ENCODE results near the gene ATP9B.

ATP9B gene

DNA sequence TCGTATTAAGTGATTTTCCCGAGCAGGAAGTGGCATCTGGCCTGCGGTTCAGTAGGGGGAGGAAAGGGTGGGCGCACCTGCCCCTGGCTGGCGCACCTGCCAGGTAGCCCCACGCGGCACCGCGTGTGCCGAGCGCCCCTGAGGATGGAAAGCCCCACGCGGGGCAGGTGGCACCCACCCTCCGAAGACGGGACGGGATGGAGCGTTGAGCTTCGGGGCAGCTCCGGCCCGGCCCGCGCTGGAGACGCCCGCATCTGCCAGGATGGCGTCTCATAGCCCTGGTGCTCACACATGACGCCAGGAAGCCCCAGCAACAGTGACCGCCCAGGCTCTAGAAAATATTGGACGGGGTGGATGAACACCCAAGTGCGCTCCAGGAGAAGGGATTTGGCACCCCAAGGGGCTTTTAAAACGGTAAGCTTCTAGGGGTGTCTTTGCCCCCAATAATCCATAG, 324.0 kb downstream of the ATP9B start:
- Mint-ChIP-seq H3K27me3 (peaks cover 64% of the 10 kb centered on the region), H3K9me3 (no peaks in the 10 kb centered on the region), H3K27ac (no peak overlapping the region), H3K36me3 (no peaks in the 10 kb centered on the region), H3K4me1 (peaks cover 35% of the 10 kb centered on the region), H3K4me3 (peak overlapping the region; percentile 73)
- peak; percentile 38 for DNase-seq
- CTCF ChIA-PET: interaction anchor here (0.6 to 6.0 kb wide), 6 partner anchors 9 to 136 kb away, joined by 3 to 38 read pairs (median 4); no protein-coding TSS in a partner anchor

DNA sequence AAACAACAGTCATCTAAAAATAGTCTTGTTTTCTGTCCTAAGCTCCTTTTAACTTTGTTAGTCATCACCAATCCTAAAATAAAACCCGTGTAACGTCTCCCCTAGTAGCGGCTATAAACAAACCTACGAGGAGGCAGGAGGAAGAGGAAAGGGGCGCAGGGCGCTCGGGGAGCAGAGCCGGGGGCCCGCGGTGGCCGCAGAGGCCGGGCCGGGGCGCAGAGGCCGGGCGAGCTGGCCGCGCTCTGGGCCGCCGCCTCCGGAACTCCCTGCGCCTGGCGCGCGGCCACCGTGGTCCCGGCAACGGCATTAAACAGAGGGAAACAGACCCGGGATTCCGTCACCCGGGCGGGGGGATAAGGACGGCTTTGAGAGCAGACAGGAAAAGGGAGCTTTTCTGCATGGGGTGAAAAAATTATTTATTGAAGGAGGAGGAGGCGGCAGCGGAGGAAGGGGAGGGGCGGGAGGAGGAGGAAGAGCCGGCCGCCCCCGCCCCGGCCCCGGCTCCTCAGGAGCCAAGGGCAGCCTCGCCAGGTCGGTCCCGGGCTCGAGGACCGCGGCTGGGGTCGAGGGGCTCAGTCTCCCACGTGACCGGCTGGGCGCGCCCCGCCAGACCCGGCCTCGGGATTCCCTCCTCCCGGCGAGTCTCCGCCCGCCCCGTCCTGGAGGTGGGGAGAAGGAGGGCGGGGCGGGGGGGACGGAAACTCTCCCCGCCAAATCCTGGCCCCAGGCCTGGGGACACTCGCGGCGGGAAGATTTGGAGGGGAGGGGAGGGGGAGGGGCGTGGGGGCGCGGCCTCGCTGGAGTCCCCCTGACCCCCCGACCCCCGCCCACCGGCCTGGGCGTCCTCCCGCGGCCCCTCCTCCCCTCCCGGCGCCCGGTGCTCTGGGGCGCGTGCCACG, 324.7 kb downstream of the ATP9B start:
- H3K9me3 Mint-ChIP-seq: no peaks in the 10 kb centered on the region
- DNase-seq: peak; percentile 63
- H3K27ac Mint-ChIP-seq: no peak overlapping the region
- peaks cover 1% of the 10 kb centered on the region for H3K36me3 Mint-ChIP-seq
- H3K4me3 Mint-ChIP-seq: peak overlapping the region; percentile 73
- peaks cover 42% of the 10 kb centered on the region for H3K4me1 Mint-ChIP-seq
- peaks cover 57% of the 10 kb centered on the region for H3K27me3 Mint-ChIP-seq
- CTCF ChIA-PET: interaction anchor here (0.6 to 6.0 kb wide), 6 partner anchors 9 to 135 kb away, joined by 3 to 38 read pairs (median 4); no protein-coding TSS in a partner anchor

GRCh38 chr18:79394534-79395307, 325.5 kb downstream of the ATP9B start:
- H3K27ac Mint-ChIP-seq: no peak overlapping the region
- peak overlapping the region; percentile 72 for H3K4me3 Mint-ChIP-seq
- peaks cover 3% of the 10 kb centered on the region for H3K36me3 Mint-ChIP-seq
- peaks cover 52% of the 10 kb centered on the region for H3K27me3 Mint-ChIP-seq
- no peaks in the 10 kb centered on the region for H3K9me3 Mint-ChIP-seq
- H3K4me1 Mint-ChIP-seq: peaks cover 44% of the 10 kb centered on the region
- peak; percentile 60 for DNase-seq
- CTCF ChIA-PET: interaction anchor here (4.9 kb wide), 1 partner anchor 129 kb away, joined by 37 read pairs; no protein-coding TSS in a partner anchor

DNA sequence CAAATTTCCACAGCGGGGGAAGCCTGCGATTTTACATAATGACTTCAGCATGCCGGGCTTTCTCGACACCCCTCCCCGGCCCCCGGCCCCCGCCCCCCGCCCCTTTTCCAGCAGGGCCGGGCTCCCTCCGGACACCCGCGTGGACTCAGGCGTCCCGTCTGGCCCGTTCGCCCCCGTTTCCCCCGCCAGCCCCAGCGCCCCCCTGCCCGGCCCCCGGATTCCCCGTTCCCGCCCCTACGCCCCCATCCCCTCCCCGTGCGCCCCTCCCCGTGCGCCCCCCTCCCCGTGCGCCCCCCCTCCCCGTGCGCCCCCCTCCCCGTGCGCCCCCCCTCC, 326.1 kb downstream of the ATP9B start:
- peaks cover 3% of the 10 kb centered on the region for H3K36me3 Mint-ChIP-seq
- peaks cover 44% of the 10 kb centered on the region for H3K4me1 Mint-ChIP-seq
- no peaks in the 10 kb centered on the region for H3K9me3 Mint-ChIP-seq
- peaks cover 52% of the 10 kb centered on the region for H3K27me3 Mint-ChIP-seq
- H3K27ac Mint-ChIP-seq: no peak overlapping the region
- no peak for DNase-seq
- CTCF ChIA-PET: interaction anchor here (1.8 to 4.9 kb wide), 3 partner anchors 15 to 135 kb away, joined by 6 to 37 read pairs (median 22); no protein-coding TSS in a partner anchor
- peak overlapping the region; percentile 72 for H3K4me3 Mint-ChIP-seq

GRCh38 chr18:79395761-79396404, 326.7 kb downstream of the ATP9B start, which contains the start of gene NFATC1:
NFATC1 (plus strand) TSS chr18:79395930; CDS start chr18:79396225, 295 bp downstream.
- peak within 1 kb of the TSS; percentile 76 for H3K4me3 Mint-ChIP-seq
- H3K27ac Mint-ChIP-seq: peak within 1 kb of the TSS; percentile 14
- CTCF ChIA-PET: interaction anchor here (1.4 to 4.9 kb wide), 6 partner anchors 16 to 247 kb away, joined by 3 to 37 read pairs (median 14); no protein-coding TSS in a partner anchor
- DNase-seq: peak; percentile 73
- peaks cover 45% of the 10 kb centered on the region for H3K4me1 Mint-ChIP-seq
- no peaks in the 10 kb centered on the region for H3K9me3 Mint-ChIP-seq
- H3K27me3 Mint-ChIP-seq: peaks cover 52% of the 10 kb centered on the region
- H3K36me3 Mint-ChIP-seq: peaks cover 3% of the 10 kb centered on the region

DNA sequence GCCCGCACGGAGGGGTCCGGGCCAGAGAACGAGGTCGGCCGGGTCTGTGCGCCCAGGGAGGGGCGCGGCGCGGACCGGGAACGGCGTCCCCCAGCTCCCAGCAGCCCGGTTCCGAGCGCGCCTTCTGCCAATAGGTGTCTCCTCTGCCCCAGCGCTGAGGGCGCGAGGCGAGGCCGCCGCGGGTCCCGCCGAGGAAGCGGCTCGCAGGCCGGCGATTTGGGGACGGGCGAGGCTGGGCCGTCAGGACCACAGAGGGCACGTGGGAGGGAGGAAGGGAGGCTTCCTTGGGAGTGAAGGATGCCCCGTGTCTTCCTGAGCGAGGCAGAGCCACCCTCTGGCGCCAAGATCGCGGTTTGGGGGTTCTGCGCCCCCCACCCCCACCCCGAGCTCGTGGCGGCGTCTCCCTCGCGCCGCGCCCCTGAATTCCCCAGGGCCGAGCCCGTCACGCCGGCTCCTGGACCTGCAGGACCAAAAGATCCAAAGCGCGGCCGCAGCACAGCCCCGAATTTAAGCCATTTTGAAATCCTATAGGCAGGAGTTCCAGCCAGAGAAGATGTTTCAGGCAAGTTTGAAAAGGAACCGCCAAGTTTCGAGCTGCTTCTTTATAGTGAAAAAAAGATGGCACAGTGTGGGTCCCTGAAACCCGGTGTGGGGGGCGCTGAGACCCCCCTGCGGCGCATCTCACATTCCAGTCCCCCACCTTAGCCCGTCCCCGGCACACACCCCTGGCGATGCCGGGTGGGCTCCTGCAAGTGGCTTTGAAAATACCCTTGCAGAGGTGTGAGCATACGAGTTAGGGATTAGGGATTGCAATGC, 327.4 kb downstream of the ATP9B start:
- Mint-ChIP-seq H3K27me3 (peaks cover 44% of the 10 kb centered on the region), H3K4me1 (peaks cover 52% of the 10 kb centered on the region)
- CTCF ChIA-PET: interaction anchor here (1.4 to 4.9 kb wide), 6 partner anchors 16 to 247 kb away, joined by 3 to 37 read pairs (median 14); no protein-coding TSS in a partner anchor

DNA sequence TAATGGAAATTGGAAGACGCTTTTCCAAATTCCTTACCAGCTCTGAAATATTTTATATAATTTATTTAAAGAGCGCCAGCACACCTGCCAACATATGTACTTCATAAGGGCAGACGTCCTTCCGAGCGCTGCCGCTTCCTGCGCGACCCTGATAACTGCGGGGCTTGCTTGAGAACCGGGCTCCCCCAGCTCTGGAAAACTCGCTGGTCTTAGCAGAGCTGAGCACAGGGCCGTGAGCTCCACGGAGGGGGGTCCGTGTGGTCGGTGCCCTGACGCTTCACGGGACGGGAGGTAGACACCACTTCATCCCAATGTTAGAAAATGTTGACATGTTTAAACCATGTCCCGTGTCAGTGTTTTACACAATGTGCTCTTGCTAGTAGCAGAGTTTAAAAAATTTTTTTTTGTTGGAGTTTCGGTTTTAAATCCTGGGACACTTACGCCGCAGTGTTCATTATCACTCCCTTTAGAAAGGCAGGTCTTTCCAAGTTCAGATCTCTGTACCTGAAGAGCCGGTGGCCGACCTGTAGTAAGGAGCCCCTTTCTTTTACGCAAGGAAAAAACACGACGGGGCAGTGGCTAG, 328.1 kb downstream of the ATP9B start:
- Mint-ChIP-seq H3K36me3 (peaks cover 10% of the 10 kb centered on the region), H3K9me3 (no peaks in the 10 kb centered on the region), H3K27ac (no peak overlapping the region), H3K27me3 (peaks cover 38% of the 10 kb centered on the region), H3K4me1 (peaks cover 55% of the 10 kb centered on the region), H3K4me3 (peak overlapping the region; percentile 21)
- DNase-seq: no peak
- CTCF ChIA-PET: interaction anchor here (1.4 to 4.9 kb wide), 5 partner anchors 17 to 246 kb away, joined by 5 to 37 read pairs (median 22); no protein-coding TSS in a partner anchor

More for the DNA sequence above, 327.4 kb downstream of the ATP9B start:
- H3K36me3 Mint-ChIP-seq: peaks cover 10% of the 10 kb centered on the region
- H3K27ac Mint-ChIP-seq: no peak overlapping the region
- peak overlapping the region; percentile 68 for H3K4me3 Mint-ChIP-seq
- DNase-seq: peak; percentile 66
- H3K9me3 Mint-ChIP-seq: no peaks in the 10 kb centered on the region

DNA sequence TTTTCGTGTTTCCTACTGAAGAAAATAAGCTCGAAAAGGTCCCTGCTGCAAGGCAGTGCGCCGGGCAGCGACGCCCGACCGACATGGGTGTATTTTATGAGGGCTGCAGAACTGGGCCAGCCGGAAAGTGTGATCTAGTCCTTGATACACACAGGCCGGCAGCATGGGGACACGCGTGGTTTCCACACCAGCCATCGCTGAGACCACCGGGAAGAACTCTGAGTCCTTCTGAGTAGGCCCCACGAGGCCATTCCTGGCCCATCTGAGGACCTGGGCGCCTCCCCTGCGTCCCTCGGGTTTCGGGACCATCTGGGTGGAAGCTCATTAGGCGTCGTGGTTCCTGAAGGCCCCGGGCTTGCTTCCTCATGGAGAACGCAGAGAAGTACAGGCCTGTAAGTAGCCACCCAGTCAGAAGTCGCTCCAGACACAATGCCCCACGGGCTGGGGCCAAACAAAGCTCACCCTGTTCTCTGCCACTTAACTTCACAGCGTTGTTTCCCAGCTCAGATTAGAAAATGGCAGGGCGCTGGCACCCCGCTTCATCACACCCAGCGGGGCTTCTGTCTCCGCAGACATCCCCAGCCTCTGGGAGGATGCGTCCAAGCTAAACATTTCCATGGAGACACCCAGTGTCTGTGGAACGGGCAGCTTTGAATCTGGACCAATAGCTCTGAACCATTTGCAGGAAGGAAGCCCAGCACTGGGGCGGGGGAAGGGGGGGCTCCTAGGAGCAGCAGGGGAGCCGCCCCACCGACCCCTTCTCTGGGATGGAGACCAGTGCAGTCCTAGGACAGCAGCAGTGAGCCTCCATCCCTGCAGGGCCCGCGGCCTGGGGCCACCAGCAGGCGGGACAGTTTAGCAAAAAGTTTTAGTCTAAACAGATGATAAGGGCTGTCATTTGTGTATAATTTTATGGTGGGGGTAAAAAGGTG, 328.9 kb downstream of the ATP9B start:
- CTCF ChIA-PET: interaction anchor here (0.6 to 4.9 kb wide), 5 partner anchors 18 to 129 kb away, joined by 3 to 37 read pairs (median 22); no protein-coding TSS in a partner anchor

DNA sequence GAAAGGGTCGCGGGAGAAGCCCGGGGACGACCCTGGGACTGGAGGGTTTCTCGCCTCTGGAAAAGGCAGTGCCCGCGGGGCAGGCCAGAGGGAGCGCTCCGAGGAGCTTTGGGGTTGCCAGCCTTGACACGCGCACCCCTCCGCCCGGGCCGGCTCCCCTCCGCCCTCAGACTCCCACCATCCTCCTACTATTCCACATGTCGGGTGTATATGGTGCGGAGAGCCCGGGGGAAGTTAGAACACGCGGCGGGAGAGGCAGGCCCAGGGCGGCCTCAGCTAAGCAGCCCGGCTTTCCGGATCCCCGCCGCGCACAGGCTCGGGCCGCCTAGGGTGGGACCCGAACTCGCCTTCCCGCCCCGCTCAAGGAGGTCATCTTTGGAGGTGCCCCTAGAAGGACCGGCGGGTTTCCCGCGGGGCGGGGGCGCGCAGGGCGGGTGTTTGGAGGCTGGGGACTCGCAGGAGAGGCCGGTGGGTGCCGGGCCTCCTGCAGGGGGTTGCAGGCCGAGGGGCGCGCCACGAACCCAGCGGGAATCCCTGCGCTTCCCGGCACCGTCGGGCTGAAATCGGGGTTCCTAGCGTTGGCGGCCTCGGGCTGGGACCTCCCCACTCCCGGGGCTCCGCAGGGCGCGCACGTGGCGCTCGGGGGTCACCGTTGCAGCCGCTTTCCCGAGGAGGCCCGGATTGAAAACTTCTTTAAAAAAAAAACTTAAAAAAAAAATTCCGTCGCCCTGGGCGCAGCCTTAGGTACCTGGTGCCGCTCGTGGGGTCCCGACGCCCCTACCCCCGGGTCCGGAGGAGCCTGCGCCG, 330.3 kb downstream of the ATP9B start:
- Mint-ChIP-seq H3K4me3 (peak overlapping the region; percentile 81), H3K36me3 (peaks cover 23% of the 10 kb centered on the region), H3K9me3 (no peaks in the 10 kb centered on the region), H3K4me1 (peaks cover 61% of the 10 kb centered on the region), H3K27ac (peak overlapping the region; percentile 91), H3K27me3 (peaks cover 20% of the 10 kb centered on the region)
- CTCF ChIA-PET: interaction anchor here (4.0 to 4.9 kb wide), 3 partner anchors 19 to 128 kb away, joined by 22 to 37 read pairs (median 23); no protein-coding TSS in a partner anchor
- peak; percentile 52 for DNase-seq

More for the DNA sequence above, 328.9 kb downstream of the ATP9B start:
- Mint-ChIP-seq H3K27ac (peak overlapping the region; percentile 91), H3K4me1 (peaks cover 55% of the 10 kb centered on the region), H3K27me3 (peaks cover 30% of the 10 kb centered on the region), H3K36me3 (peaks cover 15% of the 10 kb centered on the region), H3K9me3 (no peaks in the 10 kb centered on the region), H3K4me3 (peak overlapping the region; percentile 81)
- DNase-seq: no peak

GRCh38 chr18:79400091-79400590, 330.9 kb downstream of the ATP9B start:
- peak overlapping the region; percentile 81 for H3K4me3 Mint-ChIP-seq
- DNase-seq: peak; percentile 82
- H3K4me1 Mint-ChIP-seq: peaks cover 63% of the 10 kb centered on the region
- H3K36me3 Mint-ChIP-seq: peaks cover 26% of the 10 kb centered on the region
- H3K27me3 Mint-ChIP-seq: peaks cover 13% of the 10 kb centered on the region
- H3K27ac Mint-ChIP-seq: no peak overlapping the region
- CTCF ChIA-PET: no interaction called here
- H3K9me3 Mint-ChIP-seq: no peaks in the 10 kb centered on the region
